Measurements from ENCODE around the gene TMSB15B. TPM values are rescaled to one million over a fixed set of nuclear protein-coding genes. Genes with fewer than 3 reads are reported as not detected.

Gene TMSB15B
- polyA plus RNA-seq, 1 donor (not counting 4 experiments of a cell fraction or from before 2014, with no cell fraction given), result 11.5 TPM

Other genes with a start within 250 kb of the TMSB15B start
- not detected in 3 replicates for gene PLP1, start 185.8 kb upstream of the TMSB15B start, polyA plus RNA-seq
- gene RAB9B, start 130.4 kb upstream of the TMSB15B start, polyA plus RNA-seq, result 0.23 to 0.28 TPM (median 0.24 TPM) in 3 replicates
- not detected in 3 replicates for gene H2BW1, start 51.1 kb downstream of the TMSB15B start, polyA plus RNA-seq
- not detected in 3 replicates for gene H2BW2, start 77.3 kb downstream of the TMSB15B start, polyA plus RNA-seq
- gene TMSB15C, start 113.6 kb downstream of the TMSB15B start, polyA plus RNA-seq, result 0.86 to 1.5 TPM (median 1.2 TPM) in 3 replicates
- 0.12 to 0.16 TPM in 2 of 3 replicates, not detected in the other for gene ZCCHC18, start 149.9 kb downstream of the TMSB15B start, polyA plus RNA-seq
- 2.3 to 2.8 TPM (median 2.7 TPM) in 3 replicates for gene SLC25A53, start 194.4 kb downstream of the TMSB15B start, polyA plus RNA-seq
- 7.6 to 16.1 TPM (median 9.2 TPM) in 3 replicates for gene FAM199X, start 203.8 kb downstream of the TMSB15B start, polyA plus RNA-seq